ENCODE results near the gene NKX2-2. TPM values are rescaled to one million over a fixed set of nuclear protein-coding genes. Genes with fewer than 3 reads are reported as not detected.

NKX2-2 gene
- total RNA-seq, 1 experiment from 2014 or later, result not detected

DNA sequence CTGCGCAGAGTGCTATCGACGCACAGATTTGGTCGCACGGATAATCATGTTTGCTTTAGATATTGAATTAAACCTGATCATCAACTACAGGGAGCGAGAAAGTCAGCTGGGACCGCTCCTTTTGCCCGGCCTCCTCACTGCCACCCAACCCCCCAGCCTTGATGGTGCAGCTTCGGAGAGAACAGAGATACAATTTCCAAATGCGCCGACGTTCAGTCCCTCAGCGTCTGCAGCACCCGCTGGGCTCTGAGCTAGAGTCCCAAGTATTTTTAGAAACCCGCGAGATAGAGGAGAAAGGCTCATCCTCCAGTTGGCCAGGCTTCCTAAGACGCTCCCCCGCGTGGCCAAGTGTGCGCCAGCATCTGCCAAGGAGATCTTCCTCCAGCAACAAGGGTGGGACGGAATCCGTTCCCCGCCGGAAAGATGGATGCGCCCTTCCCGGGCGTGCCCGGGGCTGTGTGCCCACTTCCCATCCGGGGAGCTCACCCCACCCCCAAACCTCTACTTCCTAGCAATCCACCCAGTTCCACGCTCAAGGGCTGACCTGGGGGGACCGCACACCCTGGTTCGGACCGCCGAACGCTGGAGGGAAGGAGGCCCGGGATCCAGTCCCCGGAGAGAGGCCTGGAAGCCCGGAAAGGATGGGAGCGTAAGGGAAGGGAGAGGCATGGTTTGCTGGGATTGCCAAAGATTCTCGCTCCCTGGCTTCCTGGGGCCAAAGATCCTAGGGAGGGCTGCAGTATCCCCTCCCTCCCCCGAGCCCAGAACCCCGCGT lies 4.1 kb downstream of the NKX2-2 start (continued):
- TF ChIP-seq, protein P1, sequence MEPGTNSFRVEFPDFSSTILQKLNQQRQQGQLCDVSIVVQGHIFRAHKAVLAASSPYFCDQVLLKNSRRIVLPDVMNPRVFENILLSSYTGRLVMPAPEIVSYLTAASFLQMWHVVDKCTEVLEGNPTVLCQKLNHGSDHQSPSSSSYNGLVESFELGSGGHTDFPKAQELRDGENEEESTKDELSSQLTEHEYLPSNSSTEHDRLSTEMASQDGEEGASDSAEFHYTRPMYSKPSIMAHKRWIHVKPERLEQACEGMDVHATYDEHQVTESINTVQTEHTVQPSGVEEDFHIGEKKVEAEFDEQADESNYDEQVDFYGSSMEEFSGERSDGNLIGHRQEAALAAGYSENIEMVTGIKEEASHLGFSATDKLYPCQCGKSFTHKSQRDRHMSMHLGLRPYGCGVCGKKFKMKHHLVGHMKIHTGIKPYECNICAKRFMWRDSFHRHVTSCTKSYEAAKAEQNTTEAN (CRISPR knock-in tag; IDR thresholded peaks at IDR 0.05), result no peak
- no peak for TF ChIP-seq EMX1 (CRISPR knock-in tag; IDR thresholded peaks at IDR 0.05)

DNA sequence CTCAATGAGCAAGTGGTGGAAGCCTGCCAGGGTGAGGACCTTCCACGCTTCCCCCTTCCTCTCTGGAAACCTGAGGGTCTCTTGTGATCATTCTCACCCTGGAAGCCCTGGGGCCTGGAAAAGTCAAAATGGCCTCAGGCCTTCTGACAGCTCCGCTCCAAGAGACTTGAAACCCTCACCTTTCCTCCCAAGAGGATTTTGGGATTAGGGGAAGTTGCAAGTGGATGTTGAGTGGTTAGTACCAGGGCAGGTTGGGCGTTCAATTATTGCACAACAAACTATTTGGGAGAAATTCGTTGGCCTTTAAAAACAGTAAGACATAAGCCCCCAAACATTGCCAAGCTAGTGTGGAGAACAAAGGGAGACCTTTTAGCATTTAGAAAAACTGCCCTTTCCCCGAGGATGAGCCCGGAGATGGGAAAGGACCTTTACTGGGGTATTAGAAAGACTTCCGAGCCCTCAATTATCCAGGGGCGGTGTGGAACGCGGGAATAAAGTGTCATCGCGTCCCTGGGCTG lies 4.7 kb downstream of the NKX2-2 start:
- Mint-ChIP-seq H3K27ac (no peak overlapping the region), H3K4me1 (peaks cover 48% of the 10 kb centered on the region), H3K4me3 (peak overlapping the region; percentile 60), H3K9me3 (no peaks in the 10 kb centered on the region), H3K27me3 (ENCODE audit: low read depth) (peaks cover 96% of the 10 kb centered on the region), H3K36me3 (no peaks in the 10 kb centered on the region)
- ChIA-PET POLR2A (interaction anchor here (1.0 kb wide), 1 partner anchor 9 kb away, joined by 3 read pairs; no protein-coding TSS in a partner anchor), CTCF (interaction anchor here (1.2 to 8.3 kb wide), 4 partner anchors 9 to 119 kb away, joined by 3 to 88 read pairs (median 7); no protein-coding TSS in a partner anchor)
- no peak for TF ChIP-seq IRF2 (CRISPR knock-in tag; IDR thresholded peaks at IDR 0.05; ENCODE audit: borderline replicate concordance, low read depth)
- no peak for TF ChIP-seq NR2C2 (CRISPR knock-in tag; IDR thresholded peaks at IDR 0.05)
- no peak for TF ChIP-seq NFE2L1 (CRISPR knock-in tag; IDR thresholded peaks at IDR 0.05)
- TF ChIP-seq NFATC4 (CRISPR knock-in tag; IDR thresholded peaks at IDR 0.05), result no peak
- no peak for TF ChIP-seq E2F4 (CRISPR knock-in tag; IDR thresholded peaks at IDR 0.05; ENCODE audit: borderline replicate concordance, low read depth)
- no peak for TF ChIP-seq ZNF232 (CRISPR knock-in tag; IDR thresholded peaks at IDR 0.05)
- TF ChIP-seq ZNF219 (CRISPR knock-in tag; IDR thresholded peaks at IDR 0.05; ENCODE audit: borderline replicate concordance), result no peak
- no peak for TF ChIP-seq HMGXB4 (CRISPR knock-in tag; IDR thresholded peaks at IDR 0.05)
- no peak for DNase-seq (ENCODE audit: low spot score)
- no peak for ATAC-seq

DNA sequence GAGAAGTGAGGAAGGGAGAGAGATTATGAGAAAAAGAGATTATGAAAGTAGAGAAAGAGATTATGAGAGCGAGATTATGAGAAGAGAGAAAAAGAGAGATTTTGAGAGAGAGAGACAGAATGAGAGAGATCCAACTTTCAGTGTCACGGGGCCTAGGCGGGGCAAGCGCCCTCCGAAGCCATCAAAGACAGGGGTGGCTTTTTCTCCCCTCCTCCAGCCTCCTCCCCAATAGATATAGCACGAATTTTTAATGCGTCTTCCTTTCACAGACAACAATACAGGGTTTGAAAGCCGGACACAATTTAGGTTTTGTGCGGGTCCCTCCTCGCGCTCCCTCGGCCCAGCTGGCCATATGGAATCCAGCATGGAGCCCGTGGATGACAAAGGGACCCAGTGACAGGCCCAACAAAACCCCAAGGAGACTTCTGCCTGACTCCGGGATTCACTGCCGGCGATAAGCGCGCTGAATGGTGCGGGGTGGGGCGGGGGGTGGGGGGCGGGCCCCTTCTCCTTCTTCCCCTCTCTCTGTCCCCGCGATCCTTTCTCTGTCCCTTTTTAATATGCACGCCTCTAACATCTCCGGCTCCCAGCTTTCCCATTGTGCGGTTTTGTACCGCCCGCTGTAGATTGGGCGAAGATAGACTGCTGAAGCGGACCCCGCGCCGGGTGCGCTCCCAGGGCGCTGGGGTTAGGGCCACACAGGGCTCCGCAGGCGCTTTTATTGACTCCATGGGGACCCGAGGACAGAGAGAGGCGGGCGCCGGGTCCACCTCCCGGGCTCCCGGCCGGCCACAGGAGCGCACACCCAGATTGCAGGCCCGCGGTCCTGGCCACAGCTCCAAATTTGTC lies 5.4 kb downstream of the NKX2-2 start:
- no peaks in the 10 kb centered on the region for H3K9me3 Mint-ChIP-seq
- no peak for DNase-seq (ENCODE audit: low spot score)

More for the DNA sequence above, 5.4 kb downstream of the NKX2-2 start:
- ChIA-PET CTCF (interaction anchor here (0.9 to 8.3 kb wide), 5 partner anchors 10 to 118 kb away, joined by 3 to 88 read pairs (median 5); no protein-coding TSS in a partner anchor), POLR2A (interaction anchor here (1.0 kb wide), 1 partner anchor 9 kb away, joined by 3 read pairs; no protein-coding TSS in a partner anchor)
- Mint-ChIP-seq H3K4me1 (peaks cover 48% of the 10 kb centered on the region), H3K27ac (no peak overlapping the region), H3K36me3 (no peaks in the 10 kb centered on the region), H3K4me3 (peak overlapping the region; percentile 36), H3K27me3 (ENCODE audit: low read depth) (peaks cover 93% of the 10 kb centered on the region)
- ATAC-seq, result no peak
- TF ChIP-seq, protein P2, sequence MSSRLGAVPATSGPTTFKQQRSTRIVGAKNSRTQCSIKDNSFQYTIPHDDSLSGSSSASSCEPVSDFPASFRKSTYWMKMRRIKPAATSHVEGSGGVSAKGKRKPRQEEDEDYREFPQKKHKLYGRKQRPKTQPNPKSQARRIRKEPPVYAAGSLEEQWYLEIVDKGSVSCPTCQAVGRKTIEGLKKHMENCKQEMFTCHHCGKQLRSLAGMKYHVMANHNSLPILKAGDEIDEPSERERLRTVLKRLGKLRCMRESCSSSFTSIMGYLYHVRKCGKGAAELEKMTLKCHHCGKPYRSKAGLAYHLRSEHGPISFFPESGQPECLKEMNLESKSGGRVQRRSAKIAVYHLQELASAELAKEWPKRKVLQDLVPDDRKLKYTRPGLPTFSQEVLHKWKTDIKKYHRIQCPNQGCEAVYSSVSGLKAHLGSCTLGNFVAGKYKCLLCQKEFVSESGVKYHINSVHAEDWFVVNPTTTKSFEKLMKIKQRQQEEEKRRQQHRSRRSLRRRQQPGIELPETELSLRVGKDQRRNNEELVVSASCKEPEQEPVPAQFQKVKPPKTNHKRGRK (CRISPR knock-in tag; IDR thresholded peaks at IDR 0.05; ENCODE audit: borderline replicate concordance), result 0 out of 2 replicates have a peak, but pooled peaks have one; percentile 36
- TF ChIP-seq TCF7 (CRISPR knock-in tag; IDR thresholded peaks at IDR 0.05; ENCODE audit: low read depth), result no peak

Data from WTC11 (cell line).